SK-N-SH (cell line): ENCODE results near the gene TMEM123. TPM values are rescaled to one million over a fixed set of nuclear protein-coding genes. Genes with fewer than 3 reads are reported as not detected.

Experiments
- CTCF ChIA-PET: fragments of 300-600, 350-600 bp; formaldehyde crosslinking; extraction: SDS; loops from one replicate; lab custom pipeline; 2021; lab: Yijun Ruan, JAX
- POLR2A ChIA-PET: fragments of 350-600 bp; sonication (Branson Sonifier 250); formaldehyde crosslinking; extraction: SDS; loops from one replicate; lab custom pipeline; 2020; ENCODE audit warnings: antibody characterized with exemption, inconsistent platforms; lab: Yijun Ruan, JAX
- DNase-seq: peaks from one replicate; pipeline ENCODE4 v3.0.0; 2012
- H2AFZ ChIP-seq: fragments of 200-600 bp; sonication (generic); 2 replicates; pipeline ENCODE4 v1.8.1; 2016; ENCODE audit warnings: antibody characterized with exemption, mild to moderate bottlenecking, low read depth
- H3F3A ChIP-seq: fragments of 200-600 bp; sonication (generic); replicated peaks from 2 replicates; pipeline ENCODE3; 2016; ENCODE audit warnings: antibody characterized with exemption, mild to moderate bottlenecking; ENCODE audit not compliant: insufficient read depth
- H3K27ac ChIP-seq, 2 experiments: fragments of 200-500 bp in 1 of 2; fragments of 200-600 bp in 1 of 2; sonication (Bioruptor generic) in 1 of 2; sonication (generic), shearing (Covaris generic) in 1 of 2; 2 replicates each; pipeline versions ENCODE4 v1.5.1 to v1.6.1; 2014 to 2016; ENCODE audit warnings: low read depth in 2 of 2, inconsistent platforms in 1 of 2, low read length in 1 of 2, mild to moderate bottlenecking in 1 of 2, mixed read lengths in 1 of 2
- H3K27me3 ChIP-seq: fragments of 200-600 bp; sonication (generic), shearing (Covaris generic); 2 replicates; pipeline ENCODE4 v1.6.1; 2016; ENCODE audit warnings: mixed run types; ENCODE audit not compliant: insufficient read depth
- H3K36me3 ChIP-seq, 2 experiments: fragments of 200-500 bp in 1 of 2; fragments of 200-600 bp in 1 of 2; sonication (Bioruptor generic) in 1 of 2; sonication (generic) in 1 of 2; replicated peaks in 1 of 2; 2 replicates each; pipeline versions ENCODE3 to v1.5.1; 2014 to 2016; ENCODE audit warnings: low read length in 1 of 2, mild to moderate bottlenecking in 1 of 2; ENCODE audit not compliant: insufficient read depth in 2 of 2, control insufficient read depth in 1 of 2
- H3K4me1 ChIP-seq, 2 experiments: fragments of 200-500 bp in 1 of 2; fragments of 200-600 bp in 1 of 2; sonication (Bioruptor generic) in 1 of 2; sonication (generic), shearing (Covaris generic) in 1 of 2; 2 replicates each; pipeline versions ENCODE4 v1.5.1 to v1.6.1; 2014 to 2016; ENCODE audit warnings: low read depth in 1 of 2, low read length in 1 of 2, mixed run types in 1 of 2; ENCODE audit not compliant: insufficient read depth in 2 of 2, control insufficient read depth in 1 of 2
- H3K4me2 ChIP-seq: fragments of 200-600 bp; sonication (generic), shearing (Covaris generic); 2 replicates; pipeline ENCODE4 v1.6.1; 2017; ENCODE audit warnings: mixed run types
- H3K4me3 ChIP-seq, 2 experiments: fragments of 200-500 bp in 1 of 2; fragments of 200-600 bp in 1 of 2; sonication (Bioruptor generic) in 1 of 2; sonication (generic), shearing (Covaris generic) in 1 of 2; 2 replicates each; pipeline versions ENCODE4 v1.5.1 to v1.8.1; 2014 to 2016; ENCODE audit warnings: low read depth in 2 of 2, inconsistent platforms in 1 of 2, low read length in 1 of 2, mild to moderate bottlenecking in 1 of 2, mixed read lengths in 1 of 2, moderate library complexity in 1 of 2
- H3K79me2 ChIP-seq: fragments of 200-600 bp; sonication (generic); 2 replicates; pipeline ENCODE4 v1.8.1; 2017; ENCODE audit warnings: mild to moderate bottlenecking; ENCODE audit not compliant: insufficient read depth
- H3K9ac ChIP-seq: fragments of 200-600 bp; sonication (generic); 2 replicates; pipeline ENCODE4 v1.6.1; 2017; ENCODE audit warnings: mixed run types
- H3K9me2 ChIP-seq: fragments of 200-600 bp; sonication (generic); 2 replicates; pipeline ENCODE4 v1.6.1; 2017; ENCODE audit warnings: mixed run types
- H3K9me3 ChIP-seq: fragments of 200-600 bp; sonication (generic); 2 replicates; pipeline ENCODE4 v1.6.1; 2017; ENCODE audit warnings: mixed run types, mild to moderate bottlenecking, moderate library complexity
- H4K20me1 ChIP-seq: fragments of 200-600 bp; sonication (generic); 2 replicates; pipeline ENCODE4 v1.6.1; 2017; ENCODE audit warnings: mild to moderate bottlenecking, mixed run types; ENCODE audit not compliant: insufficient read depth
- CTCF ChIP-seq: fragments of 200-600 bp; sonication (generic); IDR thresholded peaks from 2 replicates; pipeline ENCODE4 v1.6.1; 2017; ENCODE audit warnings: antibody characterized with exemption, mild to moderate bottlenecking, moderate library complexity
- EZH2phosphoT487 ChIP-seq: fragments of 200-600 bp; sonication (generic); IDR thresholded peaks from 2 replicates; pipeline ENCODE4 v1.6.1; 2017; ENCODE audit warnings: low read depth, mixed run types, mild to moderate bottlenecking, antibody characterized with exemption, moderate library complexity, borderline replicate concordance
- FOXJ3 ChIP-seq: sonication (generic); formaldehyde crosslinking; IDR thresholded peaks from 2 replicates; pipeline ENCODE4 v1.5.1; 2020; ENCODE audit warnings: mild to moderate bottlenecking, missing genetic modification reagents
- IRF3 ChIP-seq: fragments of 150-350 bp; IDR thresholded peaks from 2 replicates; pipeline ENCODE4 v1.6.1; 2016; ENCODE audit warnings: mild to moderate bottlenecking, low read depth, low read length
- MAX ChIP-seq: IDR thresholded peaks from 2 replicates; pipeline ENCODE4 v1.4.0; 2012; ENCODE audit warnings: low read depth
- MXI1 ChIP-seq: IDR thresholded peaks from 2 replicates; pipeline ENCODE4 v1.6.1; 2012; ENCODE audit warnings: mild to moderate bottlenecking, low read depth, low read length, improper control_type of control experiment
- NFIC ChIP-seq: IDR thresholded peaks from 2 replicates; pipeline ENCODE4 v1.4.0; 2012; ENCODE audit warnings: borderline replicate concordance
- RAD21 ChIP-seq: IDR thresholded peaks from 2 replicates; pipeline ENCODE4 v1.6.1; 2012; ENCODE audit warnings: mild to moderate bottlenecking, low read length
- REST ChIP-seq: IDR thresholded peaks from 2 replicates; pipeline ENCODE4 v1.6.1; 2012; ENCODE audit warnings: mild to moderate bottlenecking, low read depth, low read length, moderate library complexity
- SIN3A ChIP-seq: IDR thresholded peaks from 2 replicates; pipeline ENCODE4 v1.6.1; 2012; ENCODE audit warnings: low read depth, mild to moderate bottlenecking, low read length, moderate library complexity, borderline replicate concordance
- SMC3 ChIP-seq: IDR thresholded peaks from 2 replicates; pipeline ENCODE4 v1.6.1; 2012; ENCODE audit warnings: low read depth, low read length, improper control_type of control experiment
- TCF12 ChIP-seq: IDR thresholded peaks from 2 replicates; pipeline ENCODE4 v1.4.0; 2012
- USF1 ChIP-seq: IDR thresholded peaks from 2 replicates; pipeline ENCODE4 v1.4.0; 2012; ENCODE audit warnings: low read depth, borderline replicate concordance
- YY1 ChIP-seq: IDR thresholded peaks from 2 replicates; pipeline ENCODE4 v1.4.0; 2012; ENCODE audit warnings: low read depth, mild to moderate bottlenecking
- WGBS: methylation state at CpG from one replicate; pipeline ENCODE4 v1.1.6; 2017; ENCODE audit warnings: low lambda C conversion rate; 5-methylcytosine and 5-hydroxymethylcytosine counted together
- polyA plus RNA-seq, 3 experiments: library from polyadenylated mRNA; depleted of rRNA; stranded (reverse); fragments of >200 nt; gene quantifications; 2 replicates each; pipeline ENCODE4 v1.2.3, GENCODE V29; 2012

TMEM123 gene
- polyA plus RNA-seq, 1 of the 3 experiments (the other 2 are of a cell fraction) = 86.1 TPM

- Histone ChIP-seq H3K36me3 (peaks cover 33 to 77% of the 10 kb centered on the region in 2 experiments), H3K4me1 (peaks cover 0 to 6% of the 10 kb centered on the region in 2 experiments; a peak in 1 of 4 replicates), H3K27me3 (no peaks in the 10 kb centered on the region), H4K20me1 (no peaks in the 10 kb centered on the region), H3K79me2 (peaks cover 66% of the 10 kb centered on the region; the same call in 1 of the 2 replicates), H3K9me2 (no peaks in the 10 kb centered on the region), H3K4me3 (no peak overlapping the region), H3K9ac (no peak overlapping the region), H3K9me3 (no peaks in the 10 kb centered on the region), H3K27ac (no peak overlapping the region), H3F3A (peaks cover 17% of the 10 kb centered on the region), H2AFZ (no peak overlapping the region), H3K4me2 (no peak overlapping the region)
- POLR2A ChIA-PET = no interaction called here
- CTCF ChIA-PET = interaction anchor here (1.0 to 3.5 kb wide), 16 partner anchors 10 to 274 kb away, joined by 3 to 30 read pairs (median 10); no protein-coding TSS in a partner anchor
- DNase-seq = no peak
- WGBS = 100% methylated on average over 3 of the region's 4 CpGs
- no peak for TF ChIP-seq MAX
- no peak for TF ChIP-seq USF1
- TF ChIP-seq FOXJ3 = no peak
- no peak for TF ChIP-seq SIN3A
Measured at GRCh38 chr11:102391549-102392237, 60.9 kb downstream of the TMEM123 start.

GRCh38 chr11:102390667-102391465 is 61.7 kb downstream of the TMEM123 start:
- 66% methylated on average over 11 of the region's 12 CpGs for WGBS
- DNase-seq = peak; percentile 63
- CTCF ChIA-PET = interaction anchor here (0.7 to 3.5 kb wide), 37 partner anchors 8 to 275 kb away, joined by 3 to 30 read pairs (median 5); no protein-coding TSS in a partner anchor

More at GRCh38 chr11:102390667-102391465, 61.7 kb downstream of the TMEM123 start:
- Histone ChIP-seq H4K20me1 (no peaks in the 10 kb centered on the region), H3K36me3 (peaks cover 34 to 78% of the 10 kb centered on the region in 2 experiments), H3K27ac (0 out of 4 replicates have a peak overlapping the region, but pooled peaks of 1 of the 2 experiments have one; percentile 4), H2AFZ (no peak overlapping the region), H3F3A (peaks cover 24% of the 10 kb centered on the region), H3K9me2 (no peaks in the 10 kb centered on the region), H3K27me3 (no peaks in the 10 kb centered on the region), H3K9ac (no peak overlapping the region), H3K4me1 (no peaks in the 10 kb centered on the region; a peak in 1 of 4 replicates), H3K4me2 (no peak overlapping the region), H3K9me3 (no peaks in the 10 kb centered on the region), H3K79me2 (peaks cover 59% of the 10 kb centered on the region; the same call in 1 of the 2 replicates), H3K4me3 (no peak overlapping the region; a peak in 1 of 4 replicates)
- no peak for TF ChIP-seq EZH2phosphoT487
- TF ChIP-seq YY1 = no peak
- no peak for TF ChIP-seq IRF3
- TF ChIP-seq SMC3 = peak; percentile 91
- peak; percentile 72 for TF ChIP-seq RAD21
- TF ChIP-seq NFIC = no peak
- no peak for TF ChIP-seq MXI1
- no peak for TF ChIP-seq FOXJ3
- TF ChIP-seq REST = peak; percentile 57; the same call in 1 of the 2 replicates
- TF ChIP-seq TCF12 = no peak
- TF ChIP-seq CTCF = peak; percentile 83
- POLR2A ChIA-PET = no interaction called here
